ENCODE measurements around the gene USP7. TPM values are rescaled to one million over a fixed set of nuclear protein-coding genes. Genes with fewer than 3 reads are reported as not detected.

USP7 gene
- total RNA-seq, 2 experiments from 2014 or later, result 155 to 163 TPM

Other genes starting within 250 kb of the USP7 start
- gene TMEM186, start 166.3 kb downstream of the USP7 start, total RNA-seq, result 10 to 100 TPM; 15.3 to 15.4 TPM
- 10 to 100 TPM; 32.7 to 34.3 TPM for gene PMM2, start 166.1 kb downstream of the USP7 start, total RNA-seq
- 10 to 100 TPM; 63.9 to 72.6 TPM for gene CARHSP1, start 94.9 kb downstream of the USP7 start, total RNA-seq
- not detected for gene LITAFD, start 81.6 kb downstream of the USP7 start, total RNA-seq
- gene HAPSTR1, start 127.7 kb upstream of the USP7 start, total RNA-seq, result 10 to 100 TPM; 52.5 to 53.4 TPM

Measured in activated CD8-positive, alpha-beta T cell treated with anti-CD3 and anti-CD28 coated beads for 36 hours (primary cell).